ENCODE measurements around the gene TMEM80.
"Not testable (repeated sequence)": the region's sequence is repeated elsewhere in the genome, so short reads cannot be mapped to it uniquely, and the experiment has no call there.

TMEM80 gene

DNA sequence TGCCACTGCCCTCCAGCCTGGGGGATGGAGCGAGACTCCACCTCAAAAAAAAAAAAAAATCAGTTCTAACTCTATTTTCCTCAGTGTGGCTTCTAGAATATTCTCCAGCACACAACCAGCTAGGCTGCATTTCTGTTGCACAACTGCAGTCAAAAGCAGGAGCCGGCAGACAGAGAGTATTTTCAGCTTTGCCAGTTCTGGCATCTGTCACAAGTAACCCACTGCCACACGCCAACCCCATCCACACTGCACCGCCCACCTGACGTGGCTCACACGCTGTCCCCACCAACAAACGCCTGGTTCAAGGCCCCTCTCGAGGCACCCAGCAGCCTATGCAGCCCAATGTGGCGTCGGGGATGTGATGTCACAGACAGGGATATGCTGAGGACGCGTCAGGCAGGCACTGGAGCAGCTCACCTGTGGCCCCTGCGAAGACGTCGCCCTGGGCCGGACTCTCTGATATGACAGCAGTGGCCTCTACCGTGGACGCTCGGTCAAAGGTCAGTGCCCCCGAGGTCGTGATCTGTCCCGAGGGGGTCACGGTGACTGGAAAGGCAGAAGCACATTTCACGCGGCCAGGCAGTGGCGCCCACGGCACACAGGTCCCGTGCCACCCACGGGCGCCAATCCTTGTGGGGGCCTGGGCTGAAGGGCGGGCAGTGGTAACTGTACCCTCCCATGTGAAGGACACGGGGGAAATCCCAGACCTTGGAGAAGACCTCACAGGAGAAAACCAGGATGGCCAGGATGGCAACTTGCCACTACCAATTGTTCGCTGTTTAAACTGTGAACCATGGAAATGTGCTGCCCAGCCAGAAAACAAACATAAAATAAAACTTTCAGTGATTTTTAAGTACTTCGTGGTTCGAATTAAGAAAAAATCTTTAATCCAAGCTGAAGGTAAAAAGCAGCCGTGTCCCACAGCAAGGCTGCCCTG is 16.1 kb upstream of the TMEM80 start:
- no peak for DNase-seq (ENCODE audit: low spot score)

DNA sequence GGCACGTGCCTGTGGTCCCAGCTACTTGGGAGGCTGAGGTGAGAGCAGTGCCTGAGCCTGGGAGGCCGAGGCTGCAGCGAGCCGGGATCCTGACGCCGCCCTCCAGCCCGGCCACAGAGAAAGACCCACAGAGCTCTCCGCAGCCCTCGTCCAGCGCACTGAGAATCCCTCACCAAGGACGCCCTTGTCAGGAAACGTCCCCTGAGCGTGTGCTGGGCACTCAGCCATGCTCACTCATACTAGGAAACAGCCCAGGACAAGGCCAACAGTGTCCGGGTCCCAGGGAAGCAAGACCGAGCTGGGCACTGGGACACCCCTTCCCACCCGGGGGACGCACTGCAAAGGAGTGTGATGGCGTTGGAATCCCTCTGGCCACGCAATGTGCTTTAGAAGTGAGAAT is 15.1 kb upstream of the TMEM80 start:
- no peak for DNase-seq (ENCODE audit: low spot score)

- no peak for DNase-seq (ENCODE audit: low spot score)
These were observed 14.6 kb upstream of the TMEM80 start for GRCh38 chr11:680970-681369.

- no peak for DNase-seq (ENCODE audit: low spot score)
These were observed 9.0 kb upstream of the TMEM80 start for GRCh38 chr11:686451-687243.

DNA sequence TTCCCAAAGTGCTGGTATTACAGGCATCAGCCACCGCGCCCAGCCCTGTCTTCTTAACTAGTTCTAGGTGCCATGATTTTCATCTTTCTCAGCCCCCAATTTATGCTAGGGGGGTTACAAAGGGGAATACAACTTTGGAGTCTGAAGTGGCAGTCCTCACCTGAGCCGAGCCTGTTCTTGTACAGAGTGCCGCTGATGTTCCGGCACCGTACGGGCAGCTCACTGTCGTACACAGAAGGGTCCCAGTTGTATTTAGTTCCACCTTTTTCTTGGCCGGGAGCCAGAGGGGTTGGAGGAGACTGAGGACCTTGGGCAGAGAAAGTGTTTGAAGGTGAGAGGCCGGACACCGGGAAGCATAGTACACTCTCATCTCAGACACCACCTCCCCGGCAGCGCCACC is 7.9 kb upstream of the TMEM80 start:
- no peak for DNase-seq (ENCODE audit: low spot score)

GRCh38 chr11:688681-689080 is 6.9 kb upstream of the TMEM80 start:
- no peak for DNase-seq (ENCODE audit: low spot score)

DNA sequence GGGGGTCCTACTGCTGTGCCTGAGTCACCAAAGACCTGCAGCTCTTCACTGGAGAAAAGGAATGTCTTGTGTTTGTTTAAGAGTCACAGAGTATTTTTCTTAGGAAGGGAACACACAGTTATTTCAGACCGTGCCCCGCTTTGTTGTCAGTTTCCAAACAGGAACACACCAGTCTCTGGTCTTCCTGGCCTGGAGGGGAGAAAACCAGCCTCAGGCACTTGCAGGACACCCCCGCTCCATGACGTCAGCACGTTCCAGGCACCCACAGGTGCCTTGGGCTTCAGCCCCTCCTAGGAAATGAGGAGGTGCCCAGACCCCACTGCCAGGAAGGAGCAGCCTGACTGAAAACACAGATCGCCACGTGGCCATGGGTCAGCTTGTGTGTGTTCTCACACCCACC is 6.0 kb upstream of the TMEM80 start:
- no peak for DNase-seq (ENCODE audit: low spot score)

GRCh38 chr11:690244-690643 is 5.4 kb upstream of the TMEM80 start:
- not testable (repeated sequence) for DNase-seq (ENCODE audit: low spot score)

GRCh38 chr11:690738-691633 is 4.6 kb upstream of the TMEM80 start:
- DNase-seq (ENCODE audit: low spot score) = no peak

DNA sequence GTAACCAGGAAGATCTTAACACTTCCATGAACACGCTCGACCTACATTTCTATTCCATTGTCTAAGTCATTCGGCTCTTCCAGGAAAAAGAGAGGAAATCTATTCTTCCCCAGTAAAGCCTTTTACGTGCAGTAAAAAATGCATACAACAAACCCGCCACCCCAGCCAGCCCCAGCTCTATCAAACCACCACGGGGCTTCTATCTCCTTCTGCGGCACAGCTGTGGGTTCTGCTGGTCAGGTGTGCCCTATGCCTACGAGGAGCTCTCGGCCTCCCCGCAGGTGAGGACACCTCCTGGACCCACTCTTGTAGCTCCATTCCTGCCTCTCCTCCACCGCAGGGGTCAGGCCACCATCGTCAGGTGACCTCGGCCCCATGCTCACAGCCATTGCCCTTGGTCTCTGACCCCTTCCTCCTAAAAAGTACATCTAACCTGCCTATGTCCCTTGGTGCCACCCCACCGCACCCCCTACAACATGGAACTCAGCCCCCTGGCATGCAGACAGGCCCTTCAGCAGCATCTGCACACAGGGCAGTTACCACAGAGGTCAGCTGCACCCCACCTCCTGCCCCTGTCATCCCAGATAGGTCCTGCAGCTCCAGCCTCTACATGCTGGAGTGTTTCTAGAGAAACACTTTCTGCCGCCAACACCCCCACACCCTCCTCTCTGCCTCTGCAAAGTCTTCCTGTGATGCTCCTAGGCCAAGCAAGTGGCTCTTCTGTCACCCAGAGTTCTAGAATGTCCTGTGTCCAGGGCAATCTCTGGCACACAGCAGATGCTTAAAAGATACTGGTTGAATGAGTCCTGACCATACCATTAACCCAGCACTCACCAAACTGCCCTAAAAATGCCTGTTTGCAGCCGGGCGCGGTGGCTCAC is 3.7 kb upstream of the TMEM80 start:
- DNase-seq (ENCODE audit: low spot score) = no peak

DNA sequence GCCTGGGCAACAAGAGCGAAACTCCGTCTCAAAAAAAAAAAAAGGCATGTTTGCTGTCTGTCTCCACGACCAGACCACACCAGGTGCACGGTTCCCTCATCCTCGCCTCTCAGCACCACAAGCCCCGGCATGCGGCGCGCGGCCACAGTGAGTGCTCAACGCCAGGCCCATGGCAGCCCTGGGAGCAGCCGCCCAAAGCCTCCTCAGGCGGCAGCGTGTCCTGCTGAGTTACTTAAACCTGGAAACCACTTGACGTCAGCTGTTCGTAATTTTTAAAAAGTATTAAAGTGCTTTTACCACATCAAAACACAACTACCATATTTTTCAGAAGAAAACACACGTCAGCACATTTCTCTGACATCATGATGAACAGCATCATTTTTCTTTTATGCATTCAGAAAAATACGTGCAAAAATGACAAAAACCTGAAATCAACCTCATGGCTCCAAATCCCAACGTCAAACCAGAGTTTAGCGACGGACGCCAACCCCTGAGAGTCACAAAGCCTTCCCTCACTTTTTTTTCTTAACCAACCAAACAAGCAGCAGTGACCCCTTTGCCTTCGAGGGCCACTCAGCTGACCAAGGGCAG is 2.7 kb upstream of the TMEM80 start:
- no peak for DNase-seq (ENCODE audit: low spot score)

- DNase-seq (ENCODE audit: low spot score) = no peak
These were observed 2.2 kb upstream of the TMEM80 start for GRCh38 chr11:693415-693831.

- no peak for DNase-seq (ENCODE audit: low spot score)
These were observed 1.6 kb upstream of the TMEM80 start for GRCh38 chr11:693887-694562.

- peak; percentile 96 for DNase-seq (ENCODE audit: low spot score)
These were observed 891 bp upstream of the TMEM80 start, which contains the start of gene DEAF1 for GRCh38 chr11:694563-695287. TSS of gene DEAF1 (minus strand) at chr11:695222. CDS start at chr11:695047, 175 bp downstream.

GRCh38 chr11:695288-695537 is 403 bp upstream of the TMEM80 start:
- no peak for DNase-seq (ENCODE audit: low spot score)

GRCh38 chr11:696955-697491 is 1.4 kb downstream of the TMEM80 start:
- no peak for DNase-seq (ENCODE audit: low spot score)

GRCh38 chr11:697811-698311 is 2.2 kb downstream of the TMEM80 start:
- no peak for DNase-seq (ENCODE audit: low spot score)

DNA sequence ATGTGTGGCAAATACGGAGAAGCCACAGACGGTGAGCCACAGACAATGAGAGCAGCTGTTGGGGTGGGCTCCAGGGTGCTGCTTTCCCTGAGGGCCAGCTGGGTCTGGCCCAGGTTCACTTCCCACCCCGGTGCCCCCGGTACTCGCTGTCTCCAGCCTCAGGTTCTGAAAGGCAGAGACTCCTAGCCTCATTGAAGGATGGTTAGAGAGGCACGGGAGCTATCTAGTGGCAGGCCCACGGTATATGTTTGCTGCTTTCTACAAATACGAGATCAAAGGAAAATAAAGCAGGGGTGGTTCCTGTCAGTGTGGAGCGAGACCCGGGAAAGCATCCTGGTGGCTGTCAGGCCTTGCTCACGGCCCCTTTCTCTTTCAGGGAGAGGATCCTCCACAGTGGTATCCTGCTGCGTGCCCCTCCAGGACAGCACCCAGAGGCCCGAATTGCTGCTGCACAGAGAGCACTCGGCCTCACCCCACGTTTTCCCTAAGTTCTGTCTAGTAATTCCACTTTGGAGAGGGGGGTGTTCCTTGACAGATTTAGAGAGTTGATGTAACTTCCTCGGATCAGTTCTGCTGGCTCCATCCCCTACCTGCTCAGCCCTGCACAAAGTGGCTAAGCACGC is 3.0 kb downstream of the TMEM80 start:
- DNase-seq (ENCODE audit: low spot score) = no peak

GRCh38 chr11:699116-699508 is 3.5 kb downstream of the TMEM80 start:
- no peak for DNase-seq (ENCODE audit: low spot score)
